Neuron (in vitro differentiated cells): ENCODE measurements around the gene MMP28.

Experiments
- H2AFZ ChIP-seq: one replicate; pipeline ENCODE4 v1.6.1; 2013; ENCODE audit warnings: low read depth, mild to moderate bottlenecking, inconsistent platforms, low read length, moderate library complexity
- H3K27me3 ChIP-seq: one replicate; pipeline ENCODE4 v1.6.1; 2013; ENCODE audit warnings: low read length; ENCODE audit not compliant: insufficient read depth
- H3K36me3 ChIP-seq: one replicate; pipeline ENCODE4 v1.6.1; 2013; ENCODE audit warnings: low read length; ENCODE audit not compliant: insufficient read depth
- H3K4me1 ChIP-seq: one replicate; pipeline ENCODE4 v1.6.1; 2013; ENCODE audit warnings: low read length; ENCODE audit not compliant: insufficient read depth
- H3K4me3 ChIP-seq: 2 replicates; pipeline ENCODE4 v1.5.1; 2013; ENCODE audit warnings: mild to moderate bottlenecking, low read length, moderate library complexity
- H3K9me3 ChIP-seq: one replicate; pipeline ENCODE4 v1.6.1; 2013; ENCODE audit warnings: low read length

MMP28 gene

GRCh38 chr17:35742496-35742895 lies 52.9 kb downstream of the MMP28 start:
- Histone ChIP-seq H2AFZ (no peak overlapping the region), H3K4me3 (no peak overlapping the region), H3K4me1 (no peaks in the 10 kb centered on the region), H3K9me3 (no peaks in the 10 kb centered on the region), H3K27me3 (peaks cover 4% of the 10 kb centered on the region), H3K36me3 (no peaks in the 10 kb centered on the region)

DNA sequence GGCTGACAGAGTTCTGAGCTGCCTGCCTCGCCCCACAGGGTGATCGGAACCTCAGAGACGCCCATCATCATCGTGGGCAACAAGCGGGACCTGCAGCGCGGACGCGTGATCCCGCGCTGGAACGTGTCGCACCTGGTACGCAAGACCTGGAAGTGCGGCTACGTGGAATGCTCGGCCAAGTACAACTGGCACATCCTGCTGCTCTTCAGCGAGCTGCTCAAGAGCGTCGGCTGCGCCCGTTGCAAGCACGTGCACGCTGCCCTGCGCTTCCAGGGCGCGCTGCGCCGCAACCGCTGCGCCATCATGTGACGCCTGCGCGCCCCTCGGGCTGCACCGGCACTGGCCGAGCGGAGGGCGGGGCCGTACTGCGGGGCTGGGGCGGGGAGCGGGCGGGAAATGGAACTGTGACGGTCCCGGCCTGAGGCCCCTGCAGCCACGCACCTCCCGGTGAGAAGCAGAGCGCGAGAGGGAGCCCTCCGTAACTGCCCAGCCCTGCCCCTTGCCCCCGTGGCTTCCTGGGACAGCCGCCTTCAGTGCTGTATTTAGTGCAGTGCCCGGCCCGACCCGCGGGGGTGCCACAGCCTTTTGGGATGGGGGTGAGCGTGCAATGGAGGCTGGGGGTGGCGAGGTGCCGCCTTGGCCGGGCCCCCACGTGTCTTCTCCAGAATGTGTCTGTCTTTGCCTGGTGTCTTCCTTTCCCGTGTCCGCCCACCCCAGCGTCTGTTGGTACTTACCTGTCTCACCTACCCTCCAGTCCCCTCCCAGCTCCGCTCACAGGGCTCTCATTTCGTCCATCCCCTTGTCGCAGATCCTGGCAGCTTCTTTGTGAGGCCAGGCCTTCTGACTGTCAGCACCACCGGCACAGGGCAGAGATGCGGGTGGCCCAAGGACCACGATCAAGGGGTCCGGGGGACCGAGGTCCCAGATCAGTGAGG lies 54.2 kb downstream of the MMP28 start:
- Histone ChIP-seq H2AFZ (no peak overlapping the region), H3K36me3 (no peaks in the 10 kb centered on the region), H3K4me1 (no peaks in the 10 kb centered on the region), H3K4me3 (no peak overlapping the region), H3K27me3 (peaks cover 4% of the 10 kb centered on the region), H3K9me3 (no peaks in the 10 kb centered on the region)

DNA sequence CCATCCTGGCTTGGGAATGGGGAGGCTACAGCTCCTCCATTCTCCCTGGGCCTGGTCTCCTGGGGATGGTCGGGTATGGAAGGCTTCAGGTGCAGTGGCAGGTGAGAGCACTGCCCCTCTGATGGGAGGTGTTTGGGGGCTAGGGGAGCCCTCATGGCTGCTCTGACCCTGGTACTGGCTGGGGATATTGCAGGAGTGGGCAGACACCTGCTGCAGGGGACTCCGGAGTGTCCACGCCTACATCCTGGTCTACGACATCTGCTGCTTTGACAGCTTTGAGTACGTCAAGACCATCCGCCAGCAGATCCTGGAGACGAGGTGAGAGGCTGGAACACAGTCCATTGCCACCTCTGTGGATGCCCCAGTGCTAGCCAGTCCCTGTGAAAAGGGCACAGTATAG lies 55.2 kb downstream of the MMP28 start:
- no peaks in the 10 kb centered on the region for H3K9me3 ChIP-seq
- H3K4me1 ChIP-seq, result no peaks in the 10 kb centered on the region
- H3K4me3 ChIP-seq, result no peak overlapping the region
- no peaks in the 10 kb centered on the region for H3K27me3 ChIP-seq
- no peak overlapping the region for H2AFZ ChIP-seq
- no peaks in the 10 kb centered on the region for H3K36me3 ChIP-seq

GRCh38 chr17:35738519-35739133 lies 56.8 kb downstream of the MMP28 start:
- H3K36me3 ChIP-seq, result no peaks in the 10 kb centered on the region
- H2AFZ ChIP-seq, result no peak overlapping the region
- no peaks in the 10 kb centered on the region for H3K9me3 ChIP-seq
- no peaks in the 10 kb centered on the region for H3K27me3 ChIP-seq
- H3K4me3 ChIP-seq, result no peak overlapping the region
- no peaks in the 10 kb centered on the region for H3K4me1 ChIP-seq

DNA sequence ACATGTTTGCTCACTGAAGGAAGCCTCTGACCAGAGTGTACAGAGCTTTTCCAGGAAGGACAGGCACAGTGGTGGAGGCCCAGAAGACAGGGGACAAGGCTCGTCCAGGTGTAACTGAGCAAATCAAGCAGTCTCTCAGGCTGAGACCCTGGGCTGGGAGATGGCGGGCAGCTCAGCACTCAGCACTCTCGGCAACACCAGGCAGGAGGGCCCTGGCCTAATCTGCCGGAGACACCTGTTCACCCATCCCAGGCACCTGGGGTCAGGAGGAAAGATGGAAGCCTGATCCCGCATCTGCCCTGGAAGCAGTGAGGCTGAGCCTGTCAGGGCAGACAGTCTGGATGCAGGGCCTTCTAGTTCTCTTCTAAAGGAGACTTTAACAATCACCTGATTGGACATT lies 59.2 kb downstream of the MMP28 start:
- peaks cover 6% of the 10 kb centered on the region for H3K4me1 ChIP-seq
- H3K36me3 ChIP-seq, result no peaks in the 10 kb centered on the region
- H2AFZ ChIP-seq, result no peak overlapping the region
- no peaks in the 10 kb centered on the region for H3K27me3 ChIP-seq
- H3K9me3 ChIP-seq, result no peaks in the 10 kb centered on the region
- H3K4me3 ChIP-seq, result no peak overlapping the region

GRCh38 chr17:35735036-35735805 lies 60.2 kb downstream of the MMP28 start:
- H3K4me1 ChIP-seq, result peaks cover 12% of the 10 kb centered on the region
- no peak overlapping the region for H3K4me3 ChIP-seq
- H2AFZ ChIP-seq, result no peak overlapping the region
- no peaks in the 10 kb centered on the region for H3K27me3 ChIP-seq
- H3K9me3 ChIP-seq, result no peaks in the 10 kb centered on the region
- no peaks in the 10 kb centered on the region for H3K36me3 ChIP-seq

DNA sequence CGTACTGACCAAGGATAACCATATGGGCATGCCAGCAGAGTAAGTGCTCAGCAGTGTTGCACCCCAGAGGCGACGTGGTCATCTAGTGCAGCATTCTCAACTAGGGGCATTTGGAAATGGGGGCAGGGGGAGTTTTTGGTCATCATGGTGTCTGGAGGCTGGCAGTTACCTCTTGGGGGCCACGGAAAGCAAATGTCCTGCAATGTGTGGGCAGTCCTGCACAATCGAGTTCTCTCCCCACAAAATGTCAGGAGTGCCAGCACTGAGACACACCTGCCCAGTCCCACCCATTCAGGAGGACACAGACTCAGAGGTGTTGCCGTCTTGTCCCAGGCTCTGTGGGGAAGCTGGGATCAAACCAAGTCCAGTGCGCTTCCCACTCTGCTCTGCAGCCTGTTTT lies 61.0 kb downstream of the MMP28 start:
- Histone ChIP-seq H2AFZ (no peak overlapping the region), H3K27me3 (no peaks in the 10 kb centered on the region), H3K4me3 (no peak overlapping the region), H3K4me1 (peaks cover 14% of the 10 kb centered on the region), H3K9me3 (no peaks in the 10 kb centered on the region), H3K36me3 (no peaks in the 10 kb centered on the region)

GRCh38 chr17:35733366-35733765 lies 62.1 kb downstream of the MMP28 start:
- Histone ChIP-seq H3K27me3 (no peaks in the 10 kb centered on the region), H3K9me3 (no peaks in the 10 kb centered on the region), H2AFZ (no peak overlapping the region), H3K4me3 (no peak overlapping the region), H3K36me3 (no peaks in the 10 kb centered on the region), H3K4me1 (peaks cover 15% of the 10 kb centered on the region)

GRCh38 chr17:35732806-35733136 lies 62.7 kb downstream of the MMP28 start:
- Histone ChIP-seq H3K4me3 (peak overlapping the region; percentile 52), H3K4me1 (peaks cover 15% of the 10 kb centered on the region), H2AFZ (no peak overlapping the region), H3K9me3 (no peaks in the 10 kb centered on the region), H3K36me3 (peaks cover 2% of the 10 kb centered on the region), H3K27me3 (no peaks in the 10 kb centered on the region)

- peaks cover 4% of the 10 kb centered on the region for H3K36me3 ChIP-seq
- no peaks in the 10 kb centered on the region for H3K27me3 ChIP-seq
Observed at GRCh38 chr17:35731917-35732805, 63.3 kb downstream of the MMP28 start.

DNA sequence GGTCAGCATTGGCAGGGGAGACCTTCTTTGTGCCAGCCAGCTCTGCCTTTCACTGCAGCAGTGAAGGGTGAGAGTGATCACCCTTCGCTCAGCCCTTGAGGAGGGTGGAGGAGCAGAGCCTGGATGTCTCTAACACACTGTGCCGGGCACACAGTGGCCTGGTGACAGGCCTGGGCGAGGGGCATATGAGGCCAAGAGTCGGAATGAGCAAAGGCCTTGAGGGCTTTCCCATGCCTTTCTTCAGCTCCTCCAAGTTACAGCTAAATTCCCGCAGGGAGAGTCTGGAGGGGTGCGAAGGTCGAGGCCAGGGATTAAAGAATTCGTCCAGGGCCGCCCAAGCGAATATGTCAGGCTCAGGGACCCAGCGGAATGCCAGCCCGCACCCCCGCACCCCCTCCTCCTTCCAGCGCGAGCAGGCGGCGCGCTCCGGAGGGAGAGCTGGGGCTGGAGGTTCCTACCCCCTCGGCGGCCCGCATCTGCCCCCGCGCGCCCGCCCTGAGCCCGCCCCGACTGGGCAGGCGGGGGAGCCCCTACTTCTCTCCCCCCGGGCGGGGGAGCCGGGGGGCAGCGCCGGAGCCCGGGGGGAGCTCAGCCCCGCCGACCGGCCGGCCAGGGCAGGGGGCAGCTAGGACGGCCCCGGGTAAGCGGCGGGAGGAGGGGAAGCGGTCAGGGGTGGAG lies 64.1 kb downstream of the MMP28 start, which contains the start of gene RASL10B:
RASL10B (plus strand) TSS at position 401 of the 678 bp plus-strand sequence. CDS start 3,546 bp downstream, outside the sequence.
- no peaks in the 10 kb centered on the region for H3K9me3 ChIP-seq
- peak within 1 kb of the TSS; percentile 52 for H3K4me3 ChIP-seq
- no peaks in the 10 kb centered on the region for H3K27me3 ChIP-seq
- H3K36me3 ChIP-seq, result peaks cover 8% of the 10 kb centered on the region
- peak within 1 kb of the TSS; percentile 9 for H2AFZ ChIP-seq
- H3K4me1 ChIP-seq, result peaks cover 15% of the 10 kb centered on the region

More at GRCh38 chr17:35731917-35732805, 63.3 kb downstream of the MMP28 start:
- Histone ChIP-seq H2AFZ (no peak overlapping the region), H3K4me3 (peak overlapping the region; percentile 52), H3K4me1 (peaks cover 15% of the 10 kb centered on the region), H3K9me3 (no peaks in the 10 kb centered on the region)
